BJ (cell line): ENCODE measurements around the gene GRM7. TPM values are rescaled to one million over a fixed set of nuclear protein-coding genes. Genes with fewer than 3 reads are reported as not detected.

Experiments
- CTCF ChIA-PET: fragments of 350-600 bp; formaldehyde crosslinking; extraction: SDS; loops from one replicate; lab custom pipeline; 2021; ENCODE audit warnings: antibody characterized with exemption, inconsistent platforms; lab: Yijun Ruan, JAX
- POLR2A ChIA-PET: fragments of 300-600 bp; sonication (Branson Sonifier 250); formaldehyde crosslinking; extraction: SDS; loops from one replicate; lab custom pipeline; 2021; ENCODE audit warnings: antibody characterized with exemption; lab: Charles Lee
- DNase-seq: peaks from one replicate; pipeline ENCODE4 v3.0.0-alpha.2; 2011; ENCODE audit warnings: low read depth
- H3K27me3 ChIP-seq: 2 replicates; pipeline ENCODE4 v1.6.0; 2011; ENCODE audit warnings: low read length; ENCODE audit not compliant: control insufficient read depth, insufficient read depth
- H3K36me3 ChIP-seq: 2 replicates; pipeline ENCODE4 v1.5.1; 2011; ENCODE audit warnings: low read length; ENCODE audit not compliant: control insufficient read depth, insufficient read depth
- H3K4me3 ChIP-seq: 2 replicates; pipeline ENCODE4 v1.5.1; 2011; ENCODE audit warnings: low read depth, mild to moderate bottlenecking, control low read depth, low read length
- CTCF ChIP-seq: IDR thresholded peaks from 2 replicates; pipeline ENCODE4 v1.5.1; 2011; ENCODE audit warnings: low read depth, mild to moderate bottlenecking, control low read depth, inconsistent platforms, low read length, moderate library complexity; ENCODE audit not compliant: insufficient read depth
- polyA plus RNA-seq: library from polyadenylated mRNA; depleted of rRNA; stranded (reverse); fragments of >200 nt; gene quantifications from 2 replicates; pipeline ENCODE4 v1.2.3, GENCODE V29; 2011

GRM7 gene
- polyA plus RNA-seq, 1 experiment = not detected

- no peak overlapping the region for H3K4me3 ChIP-seq
- ChIA-PET POLR2A (no interaction called here), CTCF (no interaction called here)
- H3K27me3 ChIP-seq = no peaks in the 10 kb centered on the region
- H3K36me3 ChIP-seq = no peaks in the 10 kb centered on the region
- DNase-seq = no peak
- no peak for TF ChIP-seq CTCF
These were observed 572.2 kb downstream of the GRM7 start for GRCh38 chr3:7433073-7433472.

GRCh38 chr3:7436542-7436941 lies 575.6 kb downstream of the GRM7 start:
- H3K27me3 ChIP-seq = no peaks in the 10 kb centered on the region
- ChIA-PET POLR2A (no interaction called here), CTCF (no interaction called here)
- no peak for DNase-seq
- no peaks in the 10 kb centered on the region for H3K36me3 ChIP-seq
- no peak overlapping the region for H3K4me3 ChIP-seq
- no peak for TF ChIP-seq CTCF

GRCh38 chr3:7437231-7437630 lies 576.3 kb downstream of the GRM7 start:
- ChIA-PET CTCF (no interaction called here), POLR2A (no interaction called here)
- Histone ChIP-seq H3K27me3 (no peaks in the 10 kb centered on the region), H3K4me3 (no peak overlapping the region), H3K36me3 (no peaks in the 10 kb centered on the region)
- no peak for DNase-seq
- no peak for TF ChIP-seq CTCF

- no peak overlapping the region for H3K4me3 ChIP-seq
- ChIA-PET CTCF (no interaction called here), POLR2A (no interaction called here)
- no peaks in the 10 kb centered on the region for H3K27me3 ChIP-seq
- TF ChIP-seq CTCF = no peak
- no peaks in the 10 kb centered on the region for H3K36me3 ChIP-seq
- DNase-seq = no peak
These were observed 578.3 kb downstream of the GRM7 start for GRCh38 chr3:7439101-7439680.

GRCh38 chr3:7444886-7445285 lies 584.0 kb downstream of the GRM7 start:
- Histone ChIP-seq H3K36me3 (no peaks in the 10 kb centered on the region), H3K27me3 (no peaks in the 10 kb centered on the region), H3K4me3 (no peak overlapping the region)
- POLR2A ChIA-PET = no interaction called here
- CTCF ChIA-PET = no interaction called here
- DNase-seq = no peak
- no peak for TF ChIP-seq CTCF
